Thyroid gland (tissue), 4 donors: ENCODE measurements around the gene MAN1B1.

Experiments
- CTCF ChIP-seq, 6 experiments: fragments of 200-600 bp in 3 of 6; fragments of 450-650 bp in 3 of 6; sonication (generic) in 3 of 6; IDR thresholded peaks; one replicate each; pipeline ENCODE4 v1.5.1; 2016 to 2019; ENCODE audit warnings: antibody characterized with exemption in 6 of 6, mild to moderate bottlenecking in 2 of 6, inconsistent platforms in 1 of 6, moderate library complexity in 1 of 6
- POLR2A ChIP-seq, 2 donors: fragments of 450-650 bp; IDR thresholded peaks; one replicate each; pipeline ENCODE4 v1.6.1; 2017; ENCODE audit warnings: antibody characterized with exemption in 2 of 2, mild to moderate bottlenecking in 2 of 2, moderate library complexity in 1 of 2

- no peak for TF ChIP-seq CTCF (IDR thresholded peaks at IDR 0.05)
- no peak for TF ChIP-seq POLR2A (IDR thresholded peaks at IDR 0.05)
Observed at GRCh38 chr9:137050570-137050969, 36.2 kb upstream of the MAN1B1 start.
